ENCODE measurements around the gene ZNF565. TPM values are rescaled to one million over a fixed set of nuclear protein-coding genes. Genes with fewer than 3 reads are reported as not detected.

The ZNF565 gene
- total RNA-seq, 4 donors from 2014 or later: 1.4 to 4.5 (median 3.7) TPM

- 97 to 99% methylated on average over 4 of the region's 4 CpGs for WGBS, 2 donors
- intact Hi-C loops (cut with DNase I; ENCODE audit: low total_unique reads): no loop called here
- TF ChIP-seq, protein P1, sequence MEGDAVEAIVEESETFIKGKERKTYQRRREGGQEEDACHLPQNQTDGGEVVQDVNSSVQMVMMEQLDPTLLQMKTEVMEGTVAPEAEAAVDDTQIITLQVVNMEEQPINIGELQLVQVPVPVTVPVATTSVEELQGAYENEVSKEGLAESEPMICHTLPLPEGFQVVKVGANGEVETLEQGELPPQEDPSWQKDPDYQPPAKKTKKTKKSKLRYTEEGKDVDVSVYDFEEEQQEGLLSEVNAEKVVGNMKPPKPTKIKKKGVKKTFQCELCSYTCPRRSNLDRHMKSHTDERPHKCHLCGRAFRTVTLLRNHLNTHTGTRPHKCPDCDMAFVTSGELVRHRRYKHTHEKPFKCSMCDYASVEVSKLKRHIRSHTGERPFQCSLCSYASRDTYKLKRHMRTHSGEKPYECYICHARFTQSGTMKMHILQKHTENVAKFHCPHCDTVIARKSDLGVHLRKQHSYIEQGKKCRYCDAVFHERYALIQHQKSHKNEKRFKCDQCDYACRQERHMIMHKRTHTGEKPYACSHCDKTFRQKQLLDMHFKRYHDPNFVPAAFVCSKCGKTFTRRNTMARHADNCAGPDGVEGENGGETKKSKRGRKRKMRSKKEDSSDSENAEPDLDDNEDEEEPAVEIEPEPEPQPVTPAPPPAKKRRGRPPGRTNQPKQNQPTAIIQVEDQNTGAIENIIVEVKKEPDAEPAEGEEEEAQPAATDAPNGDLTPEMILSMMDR (IDR thresholded peaks at IDR 0.05): no peak
- no peak for TF ChIP-seq POLR2A (IDR thresholded peaks at IDR 0.05)
- no peak for DNase-seq (ENCODE audit: low spot score in 2 of 2)
- H3K4me3 ChIP-seq (ENCODE audit: low read depth, poor library complexity, severe bottlenecking): no peak overlapping the region
Observed at GRCh38 chr19:36222503-36222902, 8.0 kb upstream of the ZNF565 start.

DNA sequence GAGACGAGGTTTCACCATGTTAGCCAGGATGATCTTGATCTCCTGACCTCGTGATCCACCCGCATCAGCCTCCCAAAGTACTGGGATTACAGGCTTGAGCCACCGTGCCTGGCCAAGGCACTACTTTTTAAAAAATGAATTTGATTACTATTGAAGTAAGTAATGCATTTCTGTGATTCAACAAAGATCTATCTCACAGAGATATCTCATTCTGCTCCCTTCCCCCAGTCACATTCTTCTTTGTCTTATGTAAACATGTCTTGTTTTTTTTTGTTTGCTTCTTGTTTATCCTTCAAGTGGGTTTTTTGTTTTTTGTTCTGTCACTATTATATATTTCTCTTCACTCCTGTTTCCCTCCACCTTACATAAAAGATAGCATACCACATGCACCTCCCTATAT, 7.0 kb upstream of the ZNF565 start:
- no peak for DNase-seq (ENCODE audit: low spot score in 2 of 2)
- WGBS, 2 donors: 87 to 97% methylated on average over 4 of the region's 4 CpGs
- intact Hi-C loops (cut with DNase I; ENCODE audit: low total_unique reads): no loop called here
- H3K4me3 ChIP-seq (ENCODE audit: low read depth, poor library complexity, severe bottlenecking): no peak overlapping the region
- TF ChIP-seq, protein P1 (IDR thresholded peaks at IDR 0.05): no peak
- no peak for TF ChIP-seq POLR2A (IDR thresholded peaks at IDR 0.05)

GRCh38 chr19:36215276-36216123, 1.0 kb upstream of the ZNF565 start:
- intact Hi-C loops (cut with DNase I; ENCODE audit: low total_unique reads): no loop called here
- DNase-seq (ENCODE audit: low spot score in 2 of 2): no peak
- 0 to 1% methylated on average over 27 of the region's 27 CpGs for WGBS, 2 donors
- peak overlapping the region; percentile 78 for H3K4me3 ChIP-seq (ENCODE audit: low read depth, poor library complexity, severe bottlenecking)
- TF ChIP-seq POLR2A (IDR thresholded peaks at IDR 0.05): no peak
- TF ChIP-seq, protein P1 (IDR thresholded peaks at IDR 0.05): no peak

- TF ChIP-seq POLR2A (IDR thresholded peaks at IDR 0.05): no peak
- TF ChIP-seq, protein P1 (IDR thresholded peaks at IDR 0.05): no peak
- intact Hi-C loops (cut with DNase I; ENCODE audit: low total_unique reads): no loop called here
- 94 to 97% methylated on average over 2 of the region's 2 CpGs for WGBS, 2 donors
- no peak overlapping the region for H3K4me3 ChIP-seq (ENCODE audit: low read depth, poor library complexity, severe bottlenecking)
- DNase-seq (ENCODE audit: low spot score in 2 of 2): no peak
Observed at GRCh38 chr19:36212895-36213294, 1.6 kb downstream of the ZNF565 start.

GRCh38 chr19:36210497-36210896, 4.0 kb downstream of the ZNF565 start:
- no peak overlapping the region for H3K4me3 ChIP-seq (ENCODE audit: low read depth, poor library complexity, severe bottlenecking)
- 90 to 91% methylated on average over 8 of the region's 8 CpGs for WGBS, 2 donors
- intact Hi-C loops (cut with DNase I; ENCODE audit: low total_unique reads): no loop called here
- TF ChIP-seq, protein P1 (IDR thresholded peaks at IDR 0.05): no peak
- TF ChIP-seq POLR2A (IDR thresholded peaks at IDR 0.05): no peak
- DNase-seq (ENCODE audit: low spot score in 2 of 2): no peak
